H9 (cell line): ENCODE results near the gene TRIM9. TPM values are rescaled to one million over a fixed set of nuclear protein-coding genes. Genes with fewer than 3 reads are reported as not detected.

Experiments
- DNase-seq: peaks from one replicate; pipeline ENCODE4 v3.0.0-alpha.2; 2017
- H2AFZ ChIP-seq: one replicate; pipeline ENCODE4 v1.6.1; 2013; ENCODE audit warnings: mild to moderate bottlenecking, low read length, control low read depth, moderate library complexity
- H2AK5ac ChIP-seq: 2 replicates; pipeline ENCODE4 v1.6.1; 2013; ENCODE audit warnings: low read length, control low read depth, mixed read lengths; ENCODE audit not compliant: insufficient read length
- H2BK120ac ChIP-seq: one replicate; pipeline ENCODE4 v1.6.1; 2013; ENCODE audit warnings: low read depth, mild to moderate bottlenecking, low read length, control low read depth, inconsistent platforms; ENCODE audit not compliant: poor library complexity, severe bottlenecking
- H2BK12ac ChIP-seq: 2 replicates; pipeline ENCODE4 v1.6.1; 2013; ENCODE audit warnings: low read length, control low read depth, mixed read lengths, low read depth; ENCODE audit not compliant: insufficient read length
- H2BK15ac ChIP-seq: 2 replicates; pipeline ENCODE4 v1.6.1; 2013; ENCODE audit warnings: low read depth, low read length, control low read depth
- H2BK20ac ChIP-seq: one replicate; pipeline ENCODE4 v1.6.1; 2013; ENCODE audit warnings: low read depth, mild to moderate bottlenecking, low read length, control low read depth, inconsistent platforms; ENCODE audit not compliant: poor library complexity, severe bottlenecking
- H2BK5ac ChIP-seq: 2 replicates; pipeline ENCODE4 v1.6.1; 2013; ENCODE audit warnings: low read length, control low read depth, mixed read lengths; ENCODE audit not compliant: insufficient read length
- H3K14ac ChIP-seq: 2 replicates; pipeline ENCODE4 v1.6.1; 2013; ENCODE audit warnings: low read length, control low read depth; ENCODE audit not compliant: insufficient read depth
- H3K18ac ChIP-seq: 2 replicates; pipeline ENCODE4 v1.6.1; 2013; ENCODE audit warnings: low read depth, mild to moderate bottlenecking, mixed read lengths, low read length, control low read depth; ENCODE audit not compliant: insufficient read length
- H3K23ac ChIP-seq: 2 replicates; pipeline ENCODE4 v1.6.1; 2013; ENCODE audit warnings: low read length, control low read depth, mixed read lengths, low read depth; ENCODE audit not compliant: insufficient read length
- H3K23me2 ChIP-seq: 2 replicates; pipeline ENCODE4 v1.6.1; 2013; ENCODE audit warnings: low read depth, mild to moderate bottlenecking, mixed read lengths, low read length, control low read depth; ENCODE audit not compliant: insufficient read length, poor library complexity, severe bottlenecking
- H3K27ac ChIP-seq: 2 replicates; pipeline ENCODE4 v1.5.1; 2013; ENCODE audit warnings: low read length, control low read depth, mixed read lengths, low read depth; ENCODE audit not compliant: insufficient read length
- H3K27me3 ChIP-seq: 2 replicates; pipeline ENCODE4 v1.6.1; 2013; ENCODE audit warnings: low read length, control low read depth, inconsistent platforms; ENCODE audit not compliant: insufficient read depth
- H3K4ac ChIP-seq: 2 replicates; pipeline ENCODE4 v1.6.1; 2013; ENCODE audit warnings: low read depth, mild to moderate bottlenecking, control low read depth, inconsistent platforms, low read length, moderate library complexity
- H3K4me1 ChIP-seq: 2 replicates; pipeline ENCODE4 v1.6.1; 2013; ENCODE audit warnings: low read length, control low read depth, inconsistent platforms; ENCODE audit not compliant: insufficient read depth
- H3K4me2 ChIP-seq: 2 replicates; pipeline ENCODE4 v1.6.1; 2013; ENCODE audit warnings: low read length, control low read depth, mixed read lengths; ENCODE audit not compliant: insufficient read length, insufficient read depth
- H3K56ac ChIP-seq: 2 replicates; pipeline ENCODE4 v1.6.1; 2013; ENCODE audit warnings: low read depth, mild to moderate bottlenecking, mixed read lengths, low read length, control low read depth; ENCODE audit not compliant: insufficient read length
- H3K79me1 ChIP-seq: 2 replicates; pipeline ENCODE4 v1.6.1; 2013; ENCODE audit warnings: low read depth, mild to moderate bottlenecking, moderate library complexity, low read length, control low read depth, inconsistent platforms; ENCODE audit not compliant: insufficient read depth, poor library complexity, severe bottlenecking
- H3K79me2 ChIP-seq: 2 replicates; pipeline ENCODE4 v1.6.1; 2013; ENCODE audit warnings: low read length, control low read depth, inconsistent platforms; ENCODE audit not compliant: insufficient read depth
- H3K9ac ChIP-seq: 2 replicates; pipeline ENCODE4 v1.6.1; 2013; ENCODE audit warnings: low read length, control low read depth, mixed read lengths; ENCODE audit not compliant: insufficient read length; ENCODE audit errors: extremely low read depth
- H3K9me3 ChIP-seq: one replicate; pipeline ENCODE4 v1.6.1; 2013; ENCODE audit warnings: low read depth, low read length, inconsistent platforms; ENCODE audit not compliant: control insufficient read depth
- H3T11ph ChIP-seq: one replicate; pipeline ENCODE4 v1.6.1; 2013; ENCODE audit warnings: mild to moderate bottlenecking, low read length, control low read depth, inconsistent platforms
- H4K20me1 ChIP-seq: one replicate; pipeline ENCODE4 v1.6.1; 2013; ENCODE audit not compliant: control insufficient read depth, insufficient read length, insufficient read depth
- H4K5ac ChIP-seq: 2 replicates; pipeline ENCODE4 v1.6.1; 2013; ENCODE audit warnings: low read depth, mild to moderate bottlenecking, mixed read lengths, low read length, control low read depth; ENCODE audit not compliant: insufficient read length
- H4K8ac ChIP-seq: replicated peaks from 2 replicates; pipeline ENCODE4 v1.6.1; 2013; ENCODE audit warnings: low read length, control low read depth, mixed read lengths, low read depth; ENCODE audit not compliant: insufficient read length
- H4K91ac ChIP-seq: 2 replicates; pipeline ENCODE4 v1.6.1; 2013; ENCODE audit warnings: low read depth, mild to moderate bottlenecking, moderate library complexity, mixed read lengths, low read length, control low read depth; ENCODE audit not compliant: insufficient read length
- H3K27ac Mint-ChIP-seq, 3 experiments: 2 replicates in 2 of 3; 3 replicates in 1 of 3; pipeline ENCODE4 v1.8.0; 2020 to 2021; ENCODE audit warnings: mixed read lengths in 3 of 3, mild to moderate bottlenecking in 1 of 3, moderate library complexity in 1 of 3
- H3K27me3 Mint-ChIP-seq: 2 replicates; pipeline ENCODE4 v1.8.0; 2021; ENCODE audit warnings: low read depth, mild to moderate bottlenecking, moderate library complexity, mixed read lengths
- H3K36me3 Mint-ChIP-seq, 3 experiments: 2 replicates in 2 of 3; 3 replicates in 1 of 3; pipeline ENCODE4 v1.8.0; 2020 to 2021; ENCODE audit warnings: low read depth in 3 of 3, mixed read lengths in 3 of 3; ENCODE audit not compliant: insufficient read depth in 1 of 3
- H3K4me1 Mint-ChIP-seq, 2 experiments: 2 replicates each; pipeline ENCODE4 v1.8.0; 2020; ENCODE audit warnings: mixed read lengths in 2 of 2
- H3K4me3 Mint-ChIP-seq, 2 experiments: 2 replicates in 1 of 2; 3 replicates in 1 of 2; pipeline ENCODE4 v1.8.0; 2020 to 2021; ENCODE audit warnings: mild to moderate bottlenecking in 2 of 2, mixed read lengths in 2 of 2, moderate library complexity in 1 of 2
- H3K9me3 Mint-ChIP-seq, 2 experiments: 2 replicates in 1 of 2; 3 replicates in 1 of 2; pipeline ENCODE4 v1.8.0; 2020; ENCODE audit warnings: mild to moderate bottlenecking in 2 of 2, mixed read lengths in 2 of 2, moderate library complexity in 1 of 2
- CTCF ChIP-seq: fragments of 200-600 bp; sonication (generic); conservative IDR thresholded peaks from 3 replicates; pipeline ENCODE4 v1.8.0; 2021; ENCODE audit warnings: antibody characterized with exemption, mild to moderate bottlenecking
- WGBS: extraction: QIAGEN DNeasy Blood & Tissue Kit; methylation state at CpG from one replicate; pipeline ENCODE4 v1.1.7; 2013; ENCODE audit warnings: missing lambda C conversion rate, low lambda C conversion rate, mixed read lengths; ENCODE audit not compliant: insufficient read length; ENCODE audit errors: extremely low coverage; 5-methylcytosine and 5-hydroxymethylcytosine counted together
- total RNA-seq: library from RNA; stranded (reverse); gene quantifications from 2 replicates; pipeline ENCODE4 v1.2.1, GENCODE V29; 2021

The TRIM9 gene
- total RNA-seq, 1 experiment from 2014 or later, result 0.98 TPM

DNA sequence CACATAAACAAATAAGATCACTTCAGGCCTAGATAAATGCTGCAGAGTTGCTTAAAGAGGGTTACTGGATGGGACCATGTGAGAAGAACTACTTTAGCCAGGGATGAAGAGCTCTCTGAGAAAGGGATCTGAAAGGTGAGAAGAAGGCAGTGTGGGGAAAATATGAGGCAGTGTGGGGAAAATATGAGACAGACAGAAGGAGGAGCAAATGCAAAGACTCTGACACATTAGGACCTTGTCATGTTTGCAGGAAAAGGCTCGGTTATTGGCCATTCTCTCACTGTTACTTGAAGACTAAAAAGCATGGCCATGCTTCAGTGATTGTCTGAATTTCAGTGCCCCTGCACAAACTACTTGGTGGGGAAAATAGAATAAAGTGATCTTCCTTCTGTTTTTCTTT, 22.7 kb upstream of the TRIM9 start:
- Mint-ChIP-seq H3K9me3 (no peaks in the 10 kb centered on the region), H3K4me3 (no peak overlapping the region), H3K36me3 (no peaks in the 10 kb centered on the region), H3K27me3 (peaks cover 2% of the 10 kb centered on the region; the same call in 1 of the 2 replicates), H3K4me1 (peaks cover 21 to 33% of the 10 kb centered on the region in 2 experiments), H3K27ac (no peak overlapping the region)
- WGBS, result no CpG with 5 or more reads among the region's 1 CpG
- Histone ChIP-seq H3K9ac (no peak overlapping the region), H3K9me3 (no peaks in the 10 kb centered on the region), H3T11ph (no peak overlapping the region), H2BK20ac (no peak overlapping the region), H4K20me1 (no peaks in the 10 kb centered on the region), H2BK15ac (no peak overlapping the region), H2BK5ac (no peak overlapping the region), H3K79me1 (no peaks in the 10 kb centered on the region), H2BK120ac (no peak overlapping the region), H3K79me2 (no peaks in the 10 kb centered on the region), H2AK5ac (no peak overlapping the region), H2AFZ (no peak overlapping the region), H3K23ac (no peak overlapping the region), H3K56ac (no peak overlapping the region), H3K18ac (no peak overlapping the region), H3K14ac (no peak overlapping the region), H3K4me2 (no peak overlapping the region), H3K27ac (no peak overlapping the region), H4K8ac (no peak overlapping the region), H2BK12ac (no peak overlapping the region), H4K91ac (no peak overlapping the region), H3K4me1 (no peaks in the 10 kb centered on the region; the same call in 1 of the 2 replicates), H3K23me2 (no peaks in the 10 kb centered on the region), H3K27me3 (no peaks in the 10 kb centered on the region), H4K5ac (no peak overlapping the region), H3K4ac (no peak overlapping the region)
- DNase-seq, result no peak
- TF ChIP-seq CTCF, result no peak
